Daoy (cell line): ENCODE data around the gene PHF19. TPM values are rescaled to one million over a fixed set of nuclear protein-coding genes. Genes with fewer than 3 reads are reported as not detected.

Source experiments
- DNase-seq: peaks from one replicate; pipeline ENCODE4 v3.0.0-alpha.2; 2015; ENCODE audit warnings: low read depth
- total RNA-seq: library from RNA; depleted of rRNA; stranded (reverse); fragments of >200 nt; shearing (Covaris generic); gene quantifications from 2 replicates; pipeline ENCODE4 v1.2.3, GENCODE V29; 2014

Gene PHF19
- total RNA-seq, 1 experiment from 2014 or later, result 101 TPM

GRCh38 chr9:120913647-120914264 is 36.8 kb upstream of the PHF19 start:
- DNase-seq, result no peak

- DNase-seq, result no peak
Observed at GRCh38 chr9:120912958-120913646, 36.1 kb upstream of the PHF19 start.

- no peak for DNase-seq
Observed at GRCh38 chr9:120911295-120911837, 34.4 kb upstream of the PHF19 start.

- DNase-seq, result no peak
Observed at GRCh38 chr9:120910643-120911042, 33.7 kb upstream of the PHF19 start.

GRCh38 chr9:120909904-120910303 is 32.9 kb upstream of the PHF19 start:
- peak; percentile 75 for DNase-seq

- no peak for DNase-seq
Observed at GRCh38 chr9:120905315-120906164, 28.6 kb upstream of the PHF19 start.

- DNase-seq, result no peak
Observed at GRCh38 chr9:120904978-120905301, 28.0 kb upstream of the PHF19 start.

- no peak for DNase-seq
Observed at GRCh38 chr9:120904061-120904977, 27.3 kb upstream of the PHF19 start.

- DNase-seq, result no peak
Observed at GRCh38 chr9:120902569-120903535, 25.9 kb upstream of the PHF19 start.

GRCh38 chr9:120901755-120902568 is 25.0 kb upstream of the PHF19 start:
- no peak for DNase-seq

- no peak for DNase-seq
Observed at GRCh38 chr9:120900824-120901223, 23.8 kb upstream of the PHF19 start.

GRCh38 chr9:120899490-120900068 is 22.6 kb upstream of the PHF19 start:
- DNase-seq, result no peak

- no peak for DNase-seq
Observed at GRCh38 chr9:120898396-120898795, 21.4 kb upstream of the PHF19 start.

- no peak for DNase-seq
Observed at GRCh38 chr9:120895951-120896350, 19.0 kb upstream of the PHF19 start.

GRCh38 chr9:120894321-120895148 is 17.5 kb upstream of the PHF19 start:
- DNase-seq, result no peak

GRCh38 chr9:120893611-120894307 is 16.8 kb upstream of the PHF19 start:
- DNase-seq, result no peak
